ENCODE results near the gene GOLIM4. TPM values are rescaled to one million over a fixed set of nuclear protein-coding genes. Genes with fewer than 3 reads are reported as not detected.

GOLIM4 gene
- total and polyA plus RNA-seq, 4 donors, result 17.9 to 47.9 (median 32.7) TPM

DNA sequence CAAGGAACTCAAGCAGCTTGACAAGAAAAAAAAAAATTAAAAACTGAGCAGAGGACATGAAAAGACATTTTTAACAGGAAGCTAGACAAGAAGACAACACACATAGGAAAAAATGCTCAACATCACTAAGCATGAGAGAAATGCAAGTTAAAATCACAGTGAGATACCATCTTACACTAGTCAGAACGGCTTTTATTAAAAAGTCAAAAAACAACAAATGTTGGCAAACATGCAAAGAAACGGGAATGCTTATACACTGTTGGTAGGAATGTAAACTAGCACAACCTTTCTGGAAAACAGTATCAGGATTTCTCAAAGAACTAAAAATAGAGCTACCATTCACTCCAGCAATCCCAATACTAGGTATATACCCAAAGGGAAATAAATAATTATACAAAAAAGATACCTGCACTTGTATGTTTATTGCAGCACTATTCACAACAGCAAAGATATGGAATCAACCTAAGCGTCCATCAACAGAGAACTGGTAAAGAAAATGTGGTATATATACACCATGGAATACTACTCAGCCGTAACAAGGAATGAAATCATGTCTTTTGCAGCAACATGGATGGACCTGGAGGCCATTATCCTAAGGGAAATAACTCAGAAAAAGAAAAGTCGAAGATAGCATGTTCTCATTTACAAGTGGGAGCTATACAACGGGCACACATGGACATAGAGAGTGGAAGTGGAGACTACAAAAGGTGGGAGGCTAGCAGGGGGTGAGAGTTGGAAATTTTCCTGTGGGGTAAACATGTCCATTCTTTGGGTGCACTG, 5.2 kb downstream of the GOLIM4 start:
- Histone ChIP-seq H3K4me3 (ENCODE audit: low read depth in 1 of 3, low read length in 3 of 3) (no peak overlapping the region), H3K9ac (ENCODE audit: low read depth in 1 of 2, low read length in 2 of 2) (no peak overlapping the region), H3K9me3 (ENCODE audit: control insufficient read depth in 4 of 4, low read length in 3 of 4) (no peaks in the 10 kb centered on the region), H3K27me3 (ENCODE audit: control insufficient read depth in 4 of 4, insufficient read depth in 4 of 4, low read length in 3 of 4) (no peaks in the 10 kb centered on the region), H3K36me3 (ENCODE audit: control insufficient read depth in 4 of 4, insufficient read depth in 3 of 4, low read depth in 1 of 4, low read length in 3 of 4) (no peaks in the 10 kb centered on the region), H3K27ac (ENCODE audit: low read depth in 1 of 2, low read length in 2 of 2) (no peak overlapping the region), H3K4me1 (ENCODE audit: control insufficient read depth in 4 of 4, insufficient read depth in 4 of 4, low read length in 3 of 4) (peaks cover 12 to 77% (median 61%) of the 10 kb centered on the region in 4 donors)
- WGBS, result 62% methylated on average over 6 of the region's 6 CpGs
- TF ChIP-seq HNF4A (conservative IDR thresholded peaks at IDR 0.05) (no peak), EGR1 (IDR thresholded peaks at IDR 0.05; ENCODE audit: low read depth in 2 of 2) (no peak), FOXA2 (IDR thresholded peaks at IDR 0.05) (no peak)
- TF ChIP-seq, protein P1, sequence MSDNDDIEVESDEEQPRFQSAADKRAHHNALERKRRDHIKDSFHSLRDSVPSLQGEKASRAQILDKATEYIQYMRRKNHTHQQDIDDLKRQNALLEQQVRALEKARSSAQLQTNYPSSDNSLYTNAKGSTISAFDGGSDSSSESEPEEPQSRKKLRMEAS (IDR thresholded peaks at IDR 0.05), result no peak
- no peak for DNase-seq (ENCODE audit: low spot score)

DNA sequence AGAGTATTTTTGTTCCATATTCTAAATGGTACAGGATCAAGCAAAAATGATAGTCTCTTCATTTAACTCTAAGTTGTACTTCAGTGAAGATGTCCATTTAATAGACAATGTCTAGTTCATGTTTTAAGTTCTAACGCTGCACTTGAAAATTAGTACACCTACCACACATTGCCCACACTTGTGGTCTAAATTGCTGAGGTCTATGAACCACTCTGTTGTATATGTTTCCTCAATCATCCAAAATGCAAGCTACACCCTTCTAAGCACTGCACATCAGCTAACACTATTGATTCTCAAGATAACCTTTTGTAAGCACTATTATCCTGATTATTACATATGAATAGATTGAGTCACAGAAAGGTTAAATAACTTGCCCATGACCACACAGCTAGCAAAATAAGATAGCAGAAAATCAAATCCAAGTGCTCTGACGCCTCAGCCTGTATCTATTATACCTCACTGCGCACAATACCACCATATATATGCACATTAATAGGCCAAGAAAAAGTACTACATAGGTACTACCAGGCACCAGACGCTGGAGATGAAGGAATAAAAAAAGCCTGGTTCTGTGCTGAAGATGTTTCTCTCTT, 6.4 kb downstream of the GOLIM4 start:
- TF ChIP-seq HNF4A (conservative IDR thresholded peaks at IDR 0.05), result no peak
- TF ChIP-seq RAD21 (IDR thresholded peaks at IDR 0.05), result no peak
- no peak for TF ChIP-seq NR2F2 (IDR thresholded peaks at IDR 0.05)
- TF ChIP-seq FOXA2 (IDR thresholded peaks at IDR 0.05), result no peak
- TF ChIP-seq, protein P2, sequence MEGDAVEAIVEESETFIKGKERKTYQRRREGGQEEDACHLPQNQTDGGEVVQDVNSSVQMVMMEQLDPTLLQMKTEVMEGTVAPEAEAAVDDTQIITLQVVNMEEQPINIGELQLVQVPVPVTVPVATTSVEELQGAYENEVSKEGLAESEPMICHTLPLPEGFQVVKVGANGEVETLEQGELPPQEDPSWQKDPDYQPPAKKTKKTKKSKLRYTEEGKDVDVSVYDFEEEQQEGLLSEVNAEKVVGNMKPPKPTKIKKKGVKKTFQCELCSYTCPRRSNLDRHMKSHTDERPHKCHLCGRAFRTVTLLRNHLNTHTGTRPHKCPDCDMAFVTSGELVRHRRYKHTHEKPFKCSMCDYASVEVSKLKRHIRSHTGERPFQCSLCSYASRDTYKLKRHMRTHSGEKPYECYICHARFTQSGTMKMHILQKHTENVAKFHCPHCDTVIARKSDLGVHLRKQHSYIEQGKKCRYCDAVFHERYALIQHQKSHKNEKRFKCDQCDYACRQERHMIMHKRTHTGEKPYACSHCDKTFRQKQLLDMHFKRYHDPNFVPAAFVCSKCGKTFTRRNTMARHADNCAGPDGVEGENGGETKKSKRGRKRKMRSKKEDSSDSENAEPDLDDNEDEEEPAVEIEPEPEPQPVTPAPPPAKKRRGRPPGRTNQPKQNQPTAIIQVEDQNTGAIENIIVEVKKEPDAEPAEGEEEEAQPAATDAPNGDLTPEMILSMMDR (IDR thresholded peaks at IDR 0.05; ENCODE audit: low read depth, low read length, missing input control), result no peak
- TF ChIP-seq, protein P1 (IDR thresholded peaks at IDR 0.05), result no peak
- TF ChIP-seq, protein P3, sequence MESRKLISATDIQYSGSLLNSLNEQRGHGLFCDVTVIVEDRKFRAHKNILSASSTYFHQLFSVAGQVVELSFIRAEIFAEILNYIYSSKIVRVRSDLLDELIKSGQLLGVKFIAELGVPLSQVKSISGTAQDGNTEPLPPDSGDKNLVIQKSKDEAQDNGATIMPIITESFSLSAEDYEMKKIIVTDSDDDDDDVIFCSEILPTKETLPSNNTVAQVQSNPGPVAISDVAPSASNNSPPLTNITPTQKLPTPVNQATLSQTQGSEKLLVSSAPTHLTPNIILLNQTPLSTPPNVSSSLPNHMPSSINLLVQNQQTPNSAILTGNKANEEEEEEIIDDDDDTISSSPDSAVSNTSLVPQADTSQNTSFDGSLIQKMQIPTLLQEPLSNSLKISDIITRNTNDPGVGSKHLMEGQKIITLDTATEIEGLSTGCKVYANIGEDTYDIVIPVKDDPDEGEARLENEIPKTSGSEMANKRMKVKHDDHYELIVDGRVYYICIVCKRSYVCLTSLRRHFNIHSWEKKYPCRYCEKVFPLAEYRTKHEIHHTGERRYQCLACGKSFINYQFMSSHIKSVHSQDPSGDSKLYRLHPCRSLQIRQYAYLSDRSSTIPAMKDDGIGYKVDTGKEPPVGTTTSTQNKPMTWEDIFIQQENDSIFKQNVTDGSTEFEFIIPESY (IDR thresholded peaks at IDR 0.05), result no peak
- no peak for TF ChIP-seq RXRA (IDR thresholded peaks at IDR 0.05)
- TF ChIP-seq TAF1 (conservative IDR thresholded peaks at IDR 0.05), result no peak
- no peak for TF ChIP-seq SP1 (IDR thresholded peaks at IDR 0.05)
- no peak for TF ChIP-seq FOXA1 (IDR thresholded peaks at IDR 0.05)
- no peak for TF ChIP-seq YY1 (IDR thresholded peaks at IDR 0.05)
- TF ChIP-seq, protein P4, sequence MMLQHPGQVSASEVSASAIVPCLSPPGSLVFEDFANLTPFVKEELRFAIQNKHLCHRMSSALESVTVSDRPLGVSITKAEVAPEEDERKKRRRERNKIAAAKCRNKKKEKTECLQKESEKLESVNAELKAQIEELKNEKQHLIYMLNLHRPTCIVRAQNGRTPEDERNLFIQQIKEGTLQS (IDR thresholded peaks at IDR 0.05), result no peak
- TF ChIP-seq EGR1 (IDR thresholded peaks at IDR 0.05; ENCODE audit: low read depth in 2 of 2), result no peak
- no peak overlapping the region for H3K9ac ChIP-seq (ENCODE audit: low read depth in 1 of 2, low read length in 2 of 2)
- no peak overlapping the region for H3K27ac ChIP-seq (ENCODE audit: low read depth in 1 of 2, low read length in 2 of 2)
- H3K36me3 ChIP-seq (ENCODE audit: control insufficient read depth in 4 of 4, insufficient read depth in 3 of 4, low read depth in 1 of 4, low read length in 3 of 4), result no peaks in the 10 kb centered on the region
- no peak for DNase-seq (ENCODE audit: low spot score)
- 87% methylated on average over 4 of the region's 4 CpGs for WGBS
- H3K4me3 ChIP-seq (ENCODE audit: low read depth in 1 of 3, low read length in 3 of 3), result no peak overlapping the region
- no peaks in the 10 kb centered on the region for H3K9me3 ChIP-seq (ENCODE audit: control insufficient read depth in 4 of 4, low read length in 3 of 4)
- H3K27me3 ChIP-seq (ENCODE audit: control insufficient read depth in 4 of 4, insufficient read depth in 4 of 4, low read length in 3 of 4), result no peaks in the 10 kb centered on the region
- H3K4me1 ChIP-seq (ENCODE audit: control insufficient read depth in 4 of 4, insufficient read depth in 4 of 4, low read length in 3 of 4), result peaks cover 12 to 73% (median 59%) of the 10 kb centered on the region in 4 donors

All from liver (tissue), 9 donors.